Stimulated activated CD8-positive, alpha-beta memory T cell treated with anti-CD3 and anti-CD28 coated beads, Interleukin-4, amount 100 ng/mL, for 48 hours (primary cell): ENCODE data around the gene MTMR11.
"Not testable (repeated sequence)": the region's sequence is repeated elsewhere in the genome, so short reads cannot be mapped to it uniquely, and the experiment has no call there.

Source experiments
- DNase-seq: peaks from one replicate; pipeline ENCODE4 v3.0.0-alpha.2; 2020

MTMR11 gene

DNA sequence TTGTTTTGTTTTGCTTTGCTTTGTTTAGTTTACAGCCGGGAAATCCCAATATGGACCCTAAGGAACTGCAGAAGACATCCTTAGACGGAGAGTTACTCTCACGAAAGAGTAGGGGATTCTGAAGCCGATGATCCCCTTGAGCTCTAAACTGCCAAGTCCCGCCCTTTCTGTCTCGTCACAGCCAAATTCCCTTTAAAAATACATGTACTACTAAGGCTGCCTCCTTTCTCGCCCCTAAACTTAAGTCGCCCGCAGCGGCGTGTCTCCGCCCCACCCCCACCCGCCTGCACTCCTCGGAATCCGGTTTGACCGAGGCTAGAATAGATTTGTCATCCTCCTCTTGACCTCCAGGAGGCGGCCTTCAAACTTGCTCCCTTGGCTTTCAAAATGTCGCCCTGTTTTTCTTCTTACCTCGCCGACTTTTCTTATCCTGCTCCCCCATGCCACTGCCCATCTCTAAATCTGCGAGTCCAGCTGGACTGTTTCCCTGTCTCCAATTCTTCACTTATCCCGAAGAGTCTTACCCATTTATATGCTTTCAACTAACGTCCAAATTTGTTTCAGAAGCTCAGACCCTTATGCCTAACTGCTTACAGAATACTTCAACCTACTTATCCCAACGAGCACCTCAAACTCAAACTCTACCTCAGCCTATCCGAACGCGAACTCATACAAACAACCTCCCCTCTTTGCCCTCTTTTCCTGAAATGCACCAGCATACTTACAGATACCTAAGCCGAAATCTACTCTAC lies 48.3 kb downstream of the MTMR11 start:
- DNase-seq = peak; percentile 89

- DNase-seq = peak; percentile 80
These were observed 49.0 kb downstream of the MTMR11 start for GRCh38 chr1:149887456-149888246.

DNA sequence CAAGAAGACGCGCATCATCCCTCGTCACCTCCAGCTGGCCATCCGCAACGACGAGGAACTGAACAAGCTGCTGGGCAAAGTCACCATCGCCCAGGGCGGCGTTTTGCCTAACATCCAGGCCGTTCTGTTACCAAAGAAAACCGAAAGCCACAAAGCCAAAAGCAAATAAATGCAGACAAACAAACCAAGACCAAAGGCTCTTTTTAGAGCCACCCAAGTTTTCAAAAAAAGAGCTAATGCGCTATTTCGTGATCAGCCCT lies 49.6 kb downstream of the MTMR11 start:
- DNase-seq = not testable (repeated sequence)

DNA sequence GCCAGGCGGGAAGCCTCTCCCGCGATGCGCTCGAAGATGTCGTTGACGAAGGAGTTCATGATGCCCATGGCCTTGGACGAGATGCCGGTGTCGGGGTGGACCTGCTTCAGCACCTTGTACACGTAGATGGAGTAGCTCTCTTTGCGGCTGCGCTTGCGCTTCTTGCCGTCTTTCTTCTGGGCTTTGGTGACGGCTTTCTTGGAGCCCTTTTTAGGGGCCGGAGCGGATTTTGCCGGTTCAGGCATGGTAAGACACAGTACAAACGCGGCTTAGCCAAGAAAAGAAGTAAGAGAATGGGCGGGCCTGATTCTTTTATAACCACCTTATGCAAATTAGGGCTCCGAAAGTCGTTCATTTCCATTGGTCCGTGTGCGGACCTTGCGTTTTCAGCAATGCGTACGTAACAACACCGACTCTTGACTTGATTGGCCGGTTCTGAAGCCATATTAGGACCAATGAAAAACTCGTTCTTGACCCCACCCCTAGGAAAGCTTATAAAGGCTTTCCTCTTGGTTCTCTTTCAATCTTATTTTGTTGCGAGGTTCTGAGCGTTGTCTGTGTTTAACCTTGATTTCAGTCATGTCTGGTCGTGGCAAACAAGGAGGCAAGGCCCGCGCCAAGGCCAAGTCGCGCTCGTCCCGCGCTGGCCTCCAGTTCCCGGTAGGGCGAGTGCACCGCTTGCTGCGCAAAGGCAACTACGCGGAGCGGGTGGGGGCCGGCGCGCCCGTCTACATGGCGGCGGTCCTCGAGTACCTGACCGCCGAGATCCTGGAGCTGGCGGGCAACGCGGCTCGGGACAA lies 50.1 kb downstream of the MTMR11 start:
- DNase-seq = peak; percentile 89

DNA sequence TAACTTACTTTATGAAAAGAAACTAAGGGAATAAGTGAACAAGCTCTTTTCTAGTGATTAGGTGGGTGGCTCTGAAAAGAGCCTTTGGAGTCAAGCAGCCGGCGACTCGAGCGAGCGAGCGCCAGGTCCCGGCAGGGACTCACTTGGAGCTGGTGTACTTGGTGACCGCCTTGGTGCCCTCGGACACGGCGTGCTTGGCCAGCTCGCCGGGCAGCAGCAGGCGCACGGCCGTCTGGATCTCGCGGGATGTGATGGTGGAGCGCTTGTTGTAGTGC lies 50.6 kb downstream of the MTMR11 start:
- DNase-seq = not testable (repeated sequence)

DNA sequence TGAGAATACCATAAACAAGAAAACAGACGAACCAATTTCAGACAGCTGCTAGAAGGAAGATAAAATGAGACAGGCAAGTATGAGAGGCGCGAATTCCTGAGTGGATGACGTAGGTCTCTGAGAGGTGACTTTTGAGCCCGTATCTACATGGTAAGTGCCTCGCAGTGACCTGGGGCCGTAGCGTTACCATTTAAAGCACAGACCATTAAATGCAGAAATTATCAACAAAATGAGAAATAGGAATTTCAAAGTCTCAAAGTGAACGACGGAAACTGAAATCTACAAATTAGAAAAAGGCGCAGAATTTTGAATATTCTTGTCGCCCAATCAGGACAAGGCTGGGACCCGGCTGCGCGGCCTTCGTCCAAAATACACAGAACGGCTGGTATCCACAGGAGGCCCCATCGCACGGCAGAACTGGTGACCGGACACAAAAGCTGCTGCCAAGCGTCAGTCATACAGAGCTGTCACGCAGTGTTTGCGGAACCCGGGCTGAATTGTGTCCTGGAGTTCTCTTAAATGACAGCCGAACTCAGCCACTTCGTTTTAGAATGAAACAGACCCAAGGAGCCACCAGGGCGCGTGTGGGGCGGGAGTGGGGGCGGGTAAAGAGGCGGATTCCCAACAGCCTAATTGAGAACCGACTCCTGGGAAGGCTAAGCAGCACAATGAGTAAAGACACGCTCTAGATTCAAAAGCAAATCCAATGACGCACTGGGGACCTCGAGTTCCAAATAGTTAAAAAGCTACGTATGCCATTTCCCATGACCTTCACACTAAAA lies 51.1 kb downstream of the MTMR11 start:
- DNase-seq = peak; percentile 83

DNA sequence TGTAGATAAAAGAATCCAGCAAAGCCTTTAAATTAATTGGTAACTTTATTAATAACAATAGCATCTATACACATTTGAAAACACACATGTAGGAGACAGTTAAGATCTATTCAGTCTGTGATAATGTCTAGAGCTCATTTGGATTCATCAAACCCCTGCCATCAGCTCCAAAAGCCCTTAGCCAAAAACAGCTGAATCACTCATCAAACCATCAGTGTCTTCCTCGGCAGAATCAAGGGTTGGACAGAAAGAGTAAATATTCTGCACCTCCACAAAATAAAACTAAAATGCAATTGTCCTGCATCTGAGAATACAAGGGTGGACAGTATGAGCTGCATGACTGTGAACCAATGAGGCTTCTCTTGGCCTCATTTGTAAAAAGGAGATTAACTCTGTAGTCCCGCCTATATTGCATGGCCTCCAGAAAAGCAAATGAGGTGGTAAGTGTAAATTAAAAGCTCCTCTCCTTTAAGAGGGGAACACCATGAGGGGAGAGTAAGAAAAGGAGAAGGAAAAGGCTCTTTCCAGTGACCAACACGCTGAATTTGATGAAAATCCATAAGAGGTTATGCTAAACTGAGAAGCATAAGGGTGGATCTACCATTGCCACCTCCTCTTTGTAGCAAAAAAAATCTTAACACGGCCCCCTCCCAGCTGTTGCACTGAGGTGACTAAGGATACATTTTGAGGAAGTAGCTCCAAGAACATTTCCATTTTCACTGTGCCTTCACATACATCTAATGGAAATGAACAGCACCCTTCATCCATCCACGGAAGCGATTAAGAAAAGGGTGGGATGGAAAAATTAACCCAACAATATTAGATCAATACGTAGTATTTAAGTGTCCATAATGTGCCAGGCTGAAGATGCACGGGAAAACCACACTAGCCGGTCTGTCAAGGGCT lies 52.0 kb downstream of the MTMR11 start:
- DNase-seq = peak; percentile 41

GRCh38 chr1:149883598-149884247 lies 53.0 kb downstream of the MTMR11 start:
- DNase-seq = no peak

- no peak for DNase-seq
These were observed 54.8 kb downstream of the MTMR11 start for GRCh38 chr1:149881876-149882275.

DNA sequence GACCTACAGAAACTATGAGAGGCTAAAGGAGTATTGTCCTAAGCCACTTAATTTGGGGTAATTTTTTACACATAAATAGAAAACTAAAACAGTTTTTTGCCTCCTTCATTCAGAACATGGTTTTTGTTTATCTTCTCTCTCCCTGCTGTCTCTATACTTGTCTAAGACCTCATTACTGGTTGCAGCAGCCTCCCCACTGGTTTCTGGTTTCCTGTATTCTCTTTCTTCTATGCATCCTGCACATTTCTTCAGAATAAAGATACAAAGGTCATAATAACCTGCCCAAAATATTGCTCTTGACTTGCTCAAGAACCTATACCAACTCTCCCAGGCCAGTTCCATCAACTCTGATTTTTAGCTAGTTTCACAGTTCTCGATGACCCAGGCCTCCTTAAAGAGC lies 57.1 kb downstream of the MTMR11 start:
- no peak for DNase-seq
